ENCODE measurements around the gene MTCL3.

The MTCL3 gene

GRCh38 chr6:127516662-127517273 lies 2.4 kb downstream of the MTCL3 start:
- no peaks in the 10 kb centered on the region for H3K9me3 ChIP-seq (ENCODE audit: insufficient read depth, low read length)
- no peaks in the 10 kb centered on the region for H3K27me3 ChIP-seq (ENCODE audit: low read length)
- H2AFZ ChIP-seq (ENCODE audit: low read depth, low read length, severe bottlenecking) = peak overlapping the region; percentile 88
- H3K4me3 ChIP-seq (ENCODE audit: insufficient read depth, low read length, poor library complexity, severe bottlenecking) = peak overlapping the region; percentile 68
- no peaks in the 10 kb centered on the region for H4K20me1 ChIP-seq (ENCODE audit: low read depth, low read length)
- TF ChIP-seq EZH2phosphoT487 (conservative IDR thresholded peaks at IDR 0.05; ENCODE audit: low read length) (no peak), CTCF (IDR thresholded peaks at IDR 0.05; ENCODE audit: insufficient read depth, low read length, poor library complexity, severe bottlenecking) (peak; percentile 86)
- peak overlapping the region; percentile 38 for H3K9ac ChIP-seq (ENCODE audit: low read length)
- H3K4me2 ChIP-seq (ENCODE audit: low read depth, low read length, poor library complexity, severe bottlenecking) = peak overlapping the region; percentile 61
- no peaks in the 10 kb centered on the region for H3F3A ChIP-seq (ENCODE audit: insufficient read depth)
- no peaks in the 10 kb centered on the region for H3K9me2 ChIP-seq (replicated peaks; ENCODE audit: insufficient read depth, low read length)
- H3K27ac ChIP-seq (ENCODE audit: low read depth, low read length) = no peak overlapping the region
- H3K79me2 ChIP-seq (ENCODE audit: insufficient read depth, low read length) = no peaks in the 10 kb centered on the region
- H3K36me3 ChIP-seq (ENCODE audit: low read length) = no peaks in the 10 kb centered on the region

- H3K9me2 ChIP-seq (replicated peaks; ENCODE audit: insufficient read depth, low read length) = no peaks in the 10 kb centered on the region
- H3K4me3 ChIP-seq (ENCODE audit: insufficient read depth, low read length, poor library complexity, severe bottlenecking) = peak overlapping the region; percentile 68
- peak overlapping the region; percentile 38 for H3K9ac ChIP-seq (ENCODE audit: low read length)
- no peaks in the 10 kb centered on the region for H3K9me3 ChIP-seq (ENCODE audit: insufficient read depth, low read length)
- peak overlapping the region; percentile 88 for H2AFZ ChIP-seq (ENCODE audit: low read depth, low read length, severe bottlenecking)
- no peak for TF ChIP-seq EZH2phosphoT487 (conservative IDR thresholded peaks at IDR 0.05; ENCODE audit: low read length)
- no peak for TF ChIP-seq CTCF (IDR thresholded peaks at IDR 0.05; ENCODE audit: insufficient read depth, low read length, poor library complexity, severe bottlenecking)
- H3K79me2 ChIP-seq (ENCODE audit: insufficient read depth, low read length) = no peaks in the 10 kb centered on the region
- H3K36me3 ChIP-seq (ENCODE audit: low read length) = no peaks in the 10 kb centered on the region
- no peak overlapping the region; the same call in 1 of the 2 replicates for H3K27ac ChIP-seq (ENCODE audit: low read depth, low read length)
- no peaks in the 10 kb centered on the region for H4K20me1 ChIP-seq (ENCODE audit: low read depth, low read length)
- H3K27me3 ChIP-seq (ENCODE audit: low read length) = no peaks in the 10 kb centered on the region
- H3K4me2 ChIP-seq (ENCODE audit: low read depth, low read length, poor library complexity, severe bottlenecking) = peak overlapping the region; percentile 61
- H3F3A ChIP-seq (ENCODE audit: insufficient read depth) = no peaks in the 10 kb centered on the region
Measured at GRCh38 chr6:127515794-127516661, 3.1 kb downstream of the MTCL3 start.

GRCh38 chr6:127515234-127515793 lies 3.8 kb downstream of the MTCL3 start:
- H3K4me2 ChIP-seq (ENCODE audit: low read depth, low read length, poor library complexity, severe bottlenecking) = peak overlapping the region; percentile 61
- no peaks in the 10 kb centered on the region for H3F3A ChIP-seq (ENCODE audit: insufficient read depth)
- H3K36me3 ChIP-seq (ENCODE audit: low read length) = no peaks in the 10 kb centered on the region
- no peaks in the 10 kb centered on the region for H3K9me2 ChIP-seq (replicated peaks; ENCODE audit: insufficient read depth, low read length)
- H3K9me3 ChIP-seq (ENCODE audit: insufficient read depth, low read length) = no peaks in the 10 kb centered on the region
- no peaks in the 10 kb centered on the region for H4K20me1 ChIP-seq (ENCODE audit: low read depth, low read length)
- TF ChIP-seq EZH2phosphoT487 (conservative IDR thresholded peaks at IDR 0.05; ENCODE audit: low read length) = no peak
- TF ChIP-seq CTCF (IDR thresholded peaks at IDR 0.05; ENCODE audit: insufficient read depth, low read length, poor library complexity, severe bottlenecking) = no peak
- H3K4me3 ChIP-seq (ENCODE audit: insufficient read depth, low read length, poor library complexity, severe bottlenecking) = peak overlapping the region; percentile 68
- H3K9ac ChIP-seq (ENCODE audit: low read length) = peak overlapping the region; percentile 38; the same call in 1 of the 2 replicates
- H2AFZ ChIP-seq (ENCODE audit: low read depth, low read length, severe bottlenecking) = peak overlapping the region; percentile 88
- H3K27me3 ChIP-seq (ENCODE audit: low read length) = no peaks in the 10 kb centered on the region
- no peak overlapping the region for H3K27ac ChIP-seq (ENCODE audit: low read depth, low read length)
- no peaks in the 10 kb centered on the region for H3K79me2 ChIP-seq (ENCODE audit: insufficient read depth, low read length)

Measured in SU-DHL-6 (cell line).